Spleen (tissue), 7 donors: ENCODE results near the gene HDGFL3.

ENCODE experiments used
- CTCF ChIP-seq, 11 experiments: fragments of 200-600 bp in 7 of 11; fragments of 450-650 bp in 4 of 11; sonication (generic) in 4 of 11; IDR thresholded peaks in 8 of 11; conservative IDR thresholded peaks in 3 of 11; 1 replicate in 7 of 11; 2 replicates in 4 of 11; pipeline versions ENCODE4 v1.4.0 to v1.8.0; 2016 to 2021; ENCODE audit warnings: antibody characterized with exemption in 11 of 11, inconsistent platforms in 4 of 11, mild to moderate bottlenecking in 1 of 11
- POLR2AphosphoS5 ChIP-seq, 3 donors: sonication (generic); formaldehyde crosslinking; IDR thresholded peaks; one replicate each; pipeline ENCODE4 v1.5.1; 2017; ENCODE audit warnings: antibody characterized with exemption in 3 of 3
- donor health status: DM: no; HTN: no; CAD: no; lungs with moderate emphysema.
- donor health status: DM: no; HTN: no; CAD: no.
- donor health status: DM: no; HTN: no; CAD: no.

GRCh38 chr15:83115410-83115809 is 92.2 kb downstream of the HDGFL3 start:
- TF ChIP-seq CTCF (IDR thresholded peaks at IDR 0.05 in 8 of 11, conservative IDR thresholded peaks at IDR 0.05 in 3 of 11) (no peak), POLR2AphosphoS5 (IDR thresholded peaks at IDR 0.05) (no peak)
